ENCODE data around the gene DCLRE1B.

DCLRE1B gene

DNA sequence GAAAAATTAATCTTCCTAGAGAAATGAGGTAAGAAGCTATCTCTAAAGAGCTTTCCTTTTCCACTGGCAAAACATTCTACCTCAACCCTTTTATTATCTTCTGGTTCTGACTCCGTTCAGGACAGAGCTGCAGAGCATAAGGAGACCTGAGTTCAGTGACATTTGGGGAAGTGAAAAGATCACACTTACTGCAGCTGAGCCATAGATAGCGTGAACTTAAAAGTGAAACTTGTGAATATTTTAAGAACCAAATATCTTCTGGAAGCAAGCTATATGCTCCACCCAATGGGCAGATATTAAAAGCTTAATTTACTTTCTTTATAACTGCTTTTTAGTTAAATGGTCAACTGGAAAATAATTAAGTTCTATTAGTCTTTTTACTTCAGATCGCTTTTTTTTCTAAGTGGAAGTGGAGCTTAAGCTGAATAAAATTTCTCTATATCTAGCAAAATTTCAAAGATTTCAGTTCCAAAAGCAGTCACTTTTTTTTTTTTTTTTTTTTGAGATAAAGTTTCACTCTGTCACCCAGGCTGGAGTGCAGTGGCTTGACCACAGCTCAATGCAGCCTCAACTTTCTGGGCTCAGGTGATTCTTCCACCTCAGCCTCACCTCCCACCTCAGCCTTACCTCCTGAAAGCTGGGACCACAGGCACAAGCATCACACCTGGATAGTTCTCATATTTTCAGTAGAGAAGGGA is 45.5 kb upstream of the DCLRE1B start:
- DNase-seq (ENCODE audit: low read depth): no peak
- TF ChIP-seq, protein P1, sequence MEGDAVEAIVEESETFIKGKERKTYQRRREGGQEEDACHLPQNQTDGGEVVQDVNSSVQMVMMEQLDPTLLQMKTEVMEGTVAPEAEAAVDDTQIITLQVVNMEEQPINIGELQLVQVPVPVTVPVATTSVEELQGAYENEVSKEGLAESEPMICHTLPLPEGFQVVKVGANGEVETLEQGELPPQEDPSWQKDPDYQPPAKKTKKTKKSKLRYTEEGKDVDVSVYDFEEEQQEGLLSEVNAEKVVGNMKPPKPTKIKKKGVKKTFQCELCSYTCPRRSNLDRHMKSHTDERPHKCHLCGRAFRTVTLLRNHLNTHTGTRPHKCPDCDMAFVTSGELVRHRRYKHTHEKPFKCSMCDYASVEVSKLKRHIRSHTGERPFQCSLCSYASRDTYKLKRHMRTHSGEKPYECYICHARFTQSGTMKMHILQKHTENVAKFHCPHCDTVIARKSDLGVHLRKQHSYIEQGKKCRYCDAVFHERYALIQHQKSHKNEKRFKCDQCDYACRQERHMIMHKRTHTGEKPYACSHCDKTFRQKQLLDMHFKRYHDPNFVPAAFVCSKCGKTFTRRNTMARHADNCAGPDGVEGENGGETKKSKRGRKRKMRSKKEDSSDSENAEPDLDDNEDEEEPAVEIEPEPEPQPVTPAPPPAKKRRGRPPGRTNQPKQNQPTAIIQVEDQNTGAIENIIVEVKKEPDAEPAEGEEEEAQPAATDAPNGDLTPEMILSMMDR (IDR thresholded peaks at IDR 0.05; ENCODE audit: low read depth, low read length, missing control alignments): no peak
- no peak overlapping the region for H3K4me3 ChIP-seq (ENCODE audit: low read depth, low read length)
- in situ Hi-C loops (cut with HindIII; ENCODE audit: low sequenced_read_pairs): no loop called here

DNA sequence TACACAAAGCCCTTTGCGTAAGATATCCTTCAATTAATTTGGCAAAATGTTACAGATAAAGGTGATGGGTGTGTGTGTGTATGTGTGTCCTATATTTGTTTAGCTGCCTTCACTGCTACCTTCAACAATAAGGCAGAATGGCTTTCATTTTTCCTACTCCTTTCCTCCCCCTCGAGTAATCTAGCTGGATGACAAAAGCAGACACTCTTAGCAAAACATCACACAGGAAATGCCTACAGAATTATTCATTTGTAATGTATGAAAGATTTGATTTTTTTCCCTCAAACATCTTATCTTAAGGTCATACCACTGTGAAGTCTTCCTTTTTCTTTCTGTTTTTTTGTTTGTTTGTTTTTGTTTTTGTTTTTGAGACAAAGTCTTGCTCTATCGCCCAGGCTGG is 44.2 kb upstream of the DCLRE1B start:
- TF ChIP-seq, protein P1 (IDR thresholded peaks at IDR 0.05; ENCODE audit: low read depth, low read length, missing control alignments): no peak
- in situ Hi-C loops (cut with HindIII; ENCODE audit: low sequenced_read_pairs): no loop called here
- peak; percentile 16 for DNase-seq (ENCODE audit: low read depth)
- H3K4me3 ChIP-seq (ENCODE audit: low read depth, low read length): no peak overlapping the region

DNA sequence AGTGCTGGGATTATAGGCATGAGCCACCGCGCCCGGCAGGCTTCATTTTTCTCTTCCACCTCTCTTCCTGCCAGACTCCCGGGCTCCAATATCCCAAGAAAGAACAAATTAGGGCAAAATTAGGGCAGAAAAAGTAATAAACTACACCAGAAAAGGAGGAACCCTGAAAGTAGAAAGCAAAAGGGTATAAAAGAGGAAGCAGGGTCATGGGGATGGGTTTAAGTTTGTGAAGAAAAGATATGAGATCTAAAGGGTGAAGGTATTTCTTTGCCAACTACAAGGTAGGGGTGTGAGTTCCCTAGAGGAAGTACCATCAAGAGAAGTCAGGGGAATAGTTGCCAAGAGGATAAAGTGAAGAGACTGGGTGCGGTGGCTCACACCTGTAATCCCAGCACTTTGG is 43.5 kb upstream of the DCLRE1B start:
- in situ Hi-C loops (cut with HindIII; ENCODE audit: low sequenced_read_pairs): no loop called here
- TF ChIP-seq, protein P1 (IDR thresholded peaks at IDR 0.05; ENCODE audit: low read depth, low read length, missing control alignments): no peak
- DNase-seq (ENCODE audit: low read depth): no peak
- H3K4me3 ChIP-seq (ENCODE audit: low read depth, low read length): no peak overlapping the region

- TF ChIP-seq, protein P1 (IDR thresholded peaks at IDR 0.05; ENCODE audit: low read depth, low read length, missing control alignments): no peak
- no peak overlapping the region for H3K4me3 ChIP-seq (ENCODE audit: low read depth, low read length)
- no peak for DNase-seq (ENCODE audit: low read depth)
- in situ Hi-C loops (cut with HindIII; ENCODE audit: low sequenced_read_pairs): no loop called here
Measured at GRCh38 chr1:113868387-113869083, 36.6 kb upstream of the DCLRE1B start.

DNA sequence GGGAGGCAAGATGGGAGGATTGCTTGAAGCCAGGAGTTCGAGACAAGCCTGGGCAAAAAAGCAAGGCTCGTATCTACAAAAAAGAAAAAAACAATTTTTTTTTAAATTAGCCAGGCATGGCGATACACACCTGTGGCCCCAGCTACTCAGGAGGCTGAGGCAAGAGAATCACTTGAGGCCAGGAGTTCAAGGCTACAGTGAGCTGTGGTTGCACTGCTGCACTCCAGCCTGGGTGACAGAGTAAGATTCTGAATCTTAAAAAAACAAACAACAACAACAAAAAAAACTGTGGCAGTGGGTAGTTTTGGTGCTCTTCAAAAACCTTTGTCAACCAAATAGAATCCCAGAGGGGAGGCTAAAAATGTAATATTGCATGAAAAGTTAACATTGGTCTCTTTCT is 34.3 kb upstream of the DCLRE1B start:
- no peak for DNase-seq (ENCODE audit: low read depth)
- in situ Hi-C loops (cut with HindIII; ENCODE audit: low sequenced_read_pairs): no loop called here
- TF ChIP-seq, protein P1 (IDR thresholded peaks at IDR 0.05; ENCODE audit: low read depth, low read length, missing control alignments): no peak
- no peak overlapping the region for H3K4me3 ChIP-seq (ENCODE audit: low read depth, low read length)

GRCh38 chr1:113871597-113872113 is 33.5 kb upstream of the DCLRE1B start, which contains the start of gene PTPN22:
PTPN22 (minus strand) TSS chr1:113871712.
- in situ Hi-C loops (cut with HindIII; ENCODE audit: low sequenced_read_pairs): no loop called here
- no peak within 1 kb of the TSS for H3K4me3 ChIP-seq (ENCODE audit: low read depth, low read length)
- TF ChIP-seq, protein P1 (IDR thresholded peaks at IDR 0.05; ENCODE audit: low read depth, low read length, missing control alignments): no peak
- DNase-seq (ENCODE audit: low read depth): peak; percentile 40
